Lower leg skin (tissue), 4 donors: ENCODE measurements around the gene TTC21B. TPM values are rescaled to one million over a fixed set of nuclear protein-coding genes. Genes with fewer than 3 reads are reported as not detected.

Experiments
- DNase-seq, 2 donors: peaks; one replicate each; pipeline ENCODE4 v3.0.0-alpha.2; 2019; ENCODE audit warnings: low spot score in 2 of 2
- H3K4me3 ChIP-seq: fragments of 200-600 bp; sonication (generic); 2 replicates; pipeline ENCODE4 v1.5.1; 2017; ENCODE audit warnings: mild to moderate bottlenecking, low read depth; ENCODE audit not compliant: poor library complexity, severe bottlenecking
- CTCF ChIP-seq, 3 donors: fragments of 450-650 bp; IDR thresholded peaks; one replicate each; pipeline ENCODE4 v1.5.1; 2016; ENCODE audit warnings: antibody characterized with exemption in 3 of 3, mild to moderate bottlenecking in 3 of 3, moderate library complexity in 2 of 3
- POLR2A ChIP-seq, 2 donors: fragments of 450-650 bp; IDR thresholded peaks; one replicate each; pipeline ENCODE4 v1.6.1; 2016 to 2017; ENCODE audit warnings: antibody characterized with exemption in 2 of 2, mild to moderate bottlenecking in 1 of 2, moderate library complexity in 1 of 2
- WGBS, 2 donors: methylation state at CpG; one replicate each; pipeline ENCODE4 v1.1.5; 2018; 5-methylcytosine and 5-hydroxymethylcytosine counted together
- intact Hi-C: fragments of 100-400 bp; cut with DNase I; formaldehyde crosslinking; loops from one replicate; pipeline ENCODE4 v1.15.0; 2023; ENCODE audit warnings: low total_unique reads
- total RNA-seq, 4 donors: library from RNA; depleted of rRNA; stranded (reverse); fragments of >200 nt; gene quantifications; one replicate each; pipeline ENCODE4 v1.1.0, GENCODE V29; 2016

The TTC21B gene
- total RNA-seq, 4 donors from 2014 or later: 18.5 to 30.2 (median 29.5) TPM

GRCh38 chr2:165970663-165971062, 17.1 kb upstream of the TTC21B start:
- intact Hi-C loops: no loop called here
- TF ChIP-seq POLR2A (IDR thresholded peaks at IDR 0.05): no peak
- TF ChIP-seq CTCF (IDR thresholded peaks at IDR 0.05): no peak
- WGBS, 2 donors: 0 to 19% methylated on average over 1 of the region's 1 CpG
- no peak for DNase-seq
- no peak overlapping the region for H3K4me3 ChIP-seq

- intact Hi-C loops: no loop called here
- WGBS, 2 donors: 53 to 56% methylated on average over 2 of the region's 2 CpGs
- DNase-seq: no peak
- H3K4me3 ChIP-seq: no peak overlapping the region
- TF ChIP-seq POLR2A (IDR thresholded peaks at IDR 0.05): no peak
These were observed 15.7 kb upstream of the TTC21B start for GRCh38 chr2:165969227-165969626.

- intact Hi-C loops: no loop called here
- no peak overlapping the region for H3K4me3 ChIP-seq
- WGBS, 2 donors: 72 to 77% methylated on average over 3 of the region's 3 CpGs
These were observed 14.2 kb upstream of the TTC21B start for GRCh38 chr2:165967746-165968145.

GRCh38 chr2:165961818-165962217, 8.2 kb upstream of the TTC21B start:
- TF ChIP-seq POLR2A (IDR thresholded peaks at IDR 0.05) (no peak), CTCF (IDR thresholded peaks at IDR 0.05) (no peak)
- DNase-seq: no peak
- no peak overlapping the region for H3K4me3 ChIP-seq
- intact Hi-C loops: no loop called here
- 86 to 90% methylated on average over 4 of the region's 4 CpGs for WGBS, 2 donors

More at GRCh38 chr2:165967746-165968145, 14.2 kb upstream of the TTC21B start:
- DNase-seq: no peak
- TF ChIP-seq CTCF (IDR thresholded peaks at IDR 0.05): no peak
- no peak for TF ChIP-seq POLR2A (IDR thresholded peaks at IDR 0.05)

- H3K4me3 ChIP-seq: no peak overlapping the region
- WGBS, 2 donors: 77 to 81% methylated on average over 4 of the region's 4 CpGs
- intact Hi-C loops: loop anchor here (10.0 kb wide), 1 partner anchor 165 kb away; the partner anchor contains the start of gene SCN1A
- DNase-seq: no peak
- TF ChIP-seq CTCF (IDR thresholded peaks at IDR 0.05) (no peak), POLR2A (IDR thresholded peaks at IDR 0.05) (no peak)
These were observed 5.8 kb upstream of the TTC21B start for GRCh38 chr2:165959371-165959770.

GRCh38 chr2:165958313-165958960, 4.9 kb upstream of the TTC21B start:
- H3K4me3 ChIP-seq: no peak overlapping the region
- no peak for DNase-seq
- 84 to 98% methylated on average over 3 of the region's 3 CpGs for WGBS, 2 donors
- intact Hi-C loops: loop anchor here (10.0 kb wide), 1 partner anchor 166 kb away; the partner anchor contains the start of gene SCN1A
- no peak for TF ChIP-seq POLR2A (IDR thresholded peaks at IDR 0.05)
- no peak for TF ChIP-seq CTCF (IDR thresholded peaks at IDR 0.05)
